K562 (cell line): ENCODE data around the gene TSPAN18. TPM values are rescaled to one million over a fixed set of nuclear protein-coding genes. Genes with fewer than 3 reads are reported as not detected.
A peak's percentile ranks its signal among the peaks of the same experiment; 100 is the strongest.

Experiments used
- ATAC-seq: fragments of 200-7000 bp; cut with Tn5 transposase; 3 replicates; pipeline ENCODE4 v1.9.1; 2020; ENCODE audit warnings: moderate library complexity
- BruUV-seq: library from RNA; stranded (reverse); fragments of 400-500 nt; replicated peaks from 2 replicates; lab custom pipeline; 2021; lab: Mats Ljungman, UMichigan
- CTCF ChIA-PET: fragments of 300-600 bp; formaldehyde crosslinking; extraction: SDS; loops from one replicate; lab custom pipeline; 2021; ENCODE audit warnings: low intra/inter-chr PET ratio; lab: Yijun Ruan, JAX
- POLR2A ChIA-PET: fragments of 300-600, 350-650 bp; sonication (Branson Sonifier 250); formaldehyde crosslinking; extraction: SDS; loops from one replicate; lab custom pipeline; 2021; ENCODE audit warnings: antibody characterized with exemption, inconsistent platforms; lab: Yijun Ruan, JAX
- DNase-seq, 4 experiments: peaks; one replicate each; pipeline versions ENCODE4 v3.0.0 to v3.0.0-alpha.2; 2011 to 2018; ENCODE audit warnings: low spot score in 3 of 4, mixed read lengths in 3 of 4; ENCODE audit errors: extremely low read depth in 1 of 4
- FAIRE-seq: peaks from 2 replicates; lab custom pipeline; 2011; peaks lifted over from hg19 to GRCh38; lab: Jason Lieb, UNC
- H2AFZ ChIP-seq: 2 replicates; pipeline ENCODE4 v1.6.0; 2011; ENCODE audit warnings: low read depth, low read length, control low read depth, inconsistent platforms
- H3K27ac ChIP-seq: fragments of 200-600 bp; 3 replicates; pipeline ENCODE4 v1.8.0; 2011; ENCODE audit warnings: low read depth, mild to moderate bottlenecking, control low read depth, inconsistent platforms, low read length, moderate library complexity, mixed read lengths; ENCODE audit errors: extremely low read depth
- H3K27me3 ChIP-seq, 2 experiments: fragments of 300-600 bp in 1 of 2; 2 replicates in 1 of 2; 3 replicates in 1 of 2; pipeline versions ENCODE4 v1.6.0 to v1.8.0; 2011; ENCODE audit warnings: inconsistent platforms in 2 of 2, low read length in 2 of 2, mild to moderate bottlenecking in 1 of 2, mixed read lengths in 1 of 2, moderate library complexity in 1 of 2; ENCODE audit not compliant: control insufficient read depth in 2 of 2, insufficient read depth in 2 of 2
- H3K36me3 ChIP-seq: fragments of 300-600 bp; 3 replicates; pipeline ENCODE4 v1.8.0; 2011; ENCODE audit warnings: mild to moderate bottlenecking, low read length, inconsistent platforms; ENCODE audit not compliant: control insufficient read depth, insufficient read depth
- H3K4me1 ChIP-seq, 2 experiments: fragments of 200-600 bp in 1 of 2; replicated peaks in 1 of 2; 2 replicates in 1 of 2; 3 replicates in 1 of 2; pipeline versions ENCODE4 v1.5.1 to v1.8.0; 2011; ENCODE audit warnings: inconsistent platforms in 2 of 2, low read length in 2 of 2, mild to moderate bottlenecking in 1 of 2, mixed read lengths in 1 of 2, moderate library complexity in 1 of 2; ENCODE audit not compliant: control insufficient read depth in 2 of 2, insufficient read depth in 2 of 2
- H3K4me2 ChIP-seq: 2 replicates; pipeline ENCODE4 v1.6.1; 2011; ENCODE audit warnings: low read length, control low read depth, inconsistent platforms, mixed read lengths; ENCODE audit not compliant: insufficient read depth
- H3K4me3 ChIP-seq: fragments of 200-600 bp; sonication (generic), shearing (Covaris generic); 2 replicates; pipeline ENCODE4 v1.5.1; 2016; ENCODE audit warnings: control low read depth, inconsistent platforms
- H3K79me2 ChIP-seq: fragments of 200-600 bp; 3 replicates; pipeline ENCODE4 v1.8.0; 2011; ENCODE audit warnings: low read length, inconsistent platforms; ENCODE audit not compliant: control insufficient read depth, insufficient read depth
- H3K9ac ChIP-seq, 2 experiments: 2 replicates each; pipeline versions ENCODE4 v1.6.0 to v1.6.1; 2011; ENCODE audit warnings: low read depth in 2 of 2, low read length in 2 of 2, control low read depth in 1 of 2, inconsistent platforms in 1 of 2, mild to moderate bottlenecking in 1 of 2, mixed read lengths in 1 of 2; ENCODE audit not compliant: insufficient read depth in 1 of 2
- H3K9me1 ChIP-seq: one replicate; pipeline ENCODE4 v1.6.0; 2011; ENCODE audit warnings: inconsistent platforms, mild to moderate bottlenecking, low read length, moderate library complexity; ENCODE audit not compliant: control insufficient read depth, insufficient read depth
- H3K9me3 ChIP-seq: replicated peaks from 2 replicates; pipeline ENCODE4 v1.5.1; 2011; ENCODE audit warnings: low read depth, low read length, inconsistent platforms; ENCODE audit not compliant: control insufficient read depth, insufficient read depth
- H4K20me1 ChIP-seq: replicated peaks from 2 replicates; pipeline ENCODE4 v1.6.1; 2011; ENCODE audit warnings: low read length, inconsistent platforms, mixed read lengths; ENCODE audit not compliant: control insufficient read depth, insufficient read depth
- CREB1 ChIP-seq, 2 experiments: sonication (generic) in 1 of 2; formaldehyde crosslinking in 1 of 2; IDR thresholded peaks; 2 replicates each; pipeline versions ENCODE4 v1.6.1 to v1.8.0; 2012 to 2022; ENCODE audit warnings: inconsistent platforms in 1 of 2, mild to moderate bottlenecking in 1 of 2, missing genetic modification reagents in 1 of 2, moderate library complexity in 1 of 2
- NFIC ChIP-seq: fragments of 450-650 bp; IDR thresholded peaks from 2 replicates; pipeline ENCODE4 v1.6.1; 2017; ENCODE audit warnings: mild to moderate bottlenecking, inconsistent platforms
- PML ChIP-seq: IDR thresholded peaks from 2 replicates; pipeline ENCODE4 v1.6.1; 2012; ENCODE audit warnings: low read length, inconsistent platforms
- SPI1 ChIP-seq: IDR thresholded peaks from 2 replicates; pipeline ENCODE4 v1.6.1; 2011; ENCODE audit warnings: low read depth, low read length, control low read depth, borderline replicate concordance
- ZBTB26 ChIP-seq: fragments of 450-650 bp; formaldehyde crosslinking; IDR thresholded peaks from 2 replicates; pipeline ENCODE4 v1.4.0; 2022; ENCODE audit warnings: missing genetic modification characterization
- ZC3H4 ChIP-seq: sonication (generic); formaldehyde crosslinking; IDR thresholded peaks from 2 replicates; pipeline ENCODE4 v1.9.0; 2021; ENCODE audit warnings: missing genetic modification reagents, borderline replicate concordance
- ZNF133 ChIP-seq: fragments of 250-450 bp; sonication (Bioruptor Pico); IDR thresholded peaks from 2 replicates; pipeline ENCODE4 v1.4.0; 2020; ENCODE audit warnings: mild to moderate bottlenecking
- ZNF668 ChIP-seq: fragments of 250-450 bp; sonication (Bioruptor Pico); IDR thresholded peaks from 2 replicates; pipeline ENCODE4 v1.8.0; 2022; ENCODE audit warnings: mild to moderate bottlenecking, inconsistent platforms
- WGBS: fragments of 100-300 bp; shearing (Covaris generic); methylation state at CpG from one replicate; pipeline ENCODE4 v1.1.6; 2016; ENCODE audit warnings: low coverage, mixed read lengths; ENCODE audit not compliant: insufficient coverage; ENCODE audit errors: missing lambda C conversion rate; 5-methylcytosine and 5-hydroxymethylcytosine counted together
- in situ Hi-C: fragments of 300-500 bp; cut with MboI; formaldehyde crosslinking; loops from 4 replicates; pipeline ENCODE4 v1.15.0; 2018; ENCODE audit warnings: inconsistent platforms, mixed read lengths
- intact Hi-C: fragments of 100-400 bp; cut with micrococcal nuclease; formaldehyde crosslinking; loops from 2 replicates; pipeline ENCODE4 v1.14.2; 2022
- polyA plus RNA-seq, 8 experiments: library from polyadenylated mRNA; depleted of rRNA in 4 of 8; stranded (reverse) in 5 of 8; unstranded in 3 of 8; fragments of >200 nt; fragmentation: Nextera tagmentation in 2 of 8; fragmentation: Illumina TruSeq in 1 of 8; extraction: Ambion mirVana in 2 of 8; extraction: Trizol in 1 of 8; gene quantifications; 2 replicates each; pipeline versions ENCODE4 v1.2.1 to v1.2.3, GENCODE V29; 2011 to 2014; ENCODE audit warnings: inconsistent platforms in 1 of 8, missing spikeins in 1 of 8
- total RNA-seq, 7 experiments: library from RNA; depleted of rRNA in 6 of 7; stranded (reverse); fragments of >200 nt in 6 of 7; fragmentation: Illumina TruSeq in 2 of 7; extraction: Trizol in 2 of 7; gene quantifications; 2 replicates each; pipeline versions ENCODE4 v1.2.1 to v1.2.3, GENCODE V29; 2011 to 2021; ENCODE audit warnings: low replicate concordance in 1 of 7

The TSPAN18 gene
- total and polyA plus RNA-seq, 9 of the 15 experiments (the other 6 are each of a cell fraction or from before 2014, with no cell fraction given) = 0.17 to 0.35 (median 0.22) TPM; not detected in 4

DNA sequence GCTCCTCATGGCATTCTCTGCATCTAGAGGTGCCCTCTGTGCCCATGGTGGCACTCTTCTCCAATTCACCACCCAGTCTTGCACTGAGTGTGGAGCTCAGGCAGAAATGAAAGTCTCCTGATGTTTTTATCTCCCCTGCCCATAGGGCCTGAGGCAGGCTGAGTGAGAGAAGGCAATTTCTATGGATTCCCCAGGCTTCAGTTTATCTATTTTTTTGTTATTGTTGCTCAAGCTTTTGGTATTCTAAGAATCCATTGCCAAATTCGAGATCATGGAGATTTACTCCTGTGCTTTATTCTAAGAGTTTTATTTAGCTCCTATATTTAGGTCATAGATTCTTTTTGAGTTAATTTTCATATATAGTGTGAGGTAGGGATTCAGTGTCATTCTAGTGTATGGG, 40.7 kb downstream of the TSPAN18 start (continued):
- no peak for TF ChIP-seq ZBTB26 (CRISPR knock-in tag)
- TF ChIP-seq CREB1 (IDR thresholded peaks at IDR 0.05) = no peak
- no peak for TF ChIP-seq CREB1 (CRISPR knock-in tag; IDR thresholded peaks at IDR 0.05)

DNA sequence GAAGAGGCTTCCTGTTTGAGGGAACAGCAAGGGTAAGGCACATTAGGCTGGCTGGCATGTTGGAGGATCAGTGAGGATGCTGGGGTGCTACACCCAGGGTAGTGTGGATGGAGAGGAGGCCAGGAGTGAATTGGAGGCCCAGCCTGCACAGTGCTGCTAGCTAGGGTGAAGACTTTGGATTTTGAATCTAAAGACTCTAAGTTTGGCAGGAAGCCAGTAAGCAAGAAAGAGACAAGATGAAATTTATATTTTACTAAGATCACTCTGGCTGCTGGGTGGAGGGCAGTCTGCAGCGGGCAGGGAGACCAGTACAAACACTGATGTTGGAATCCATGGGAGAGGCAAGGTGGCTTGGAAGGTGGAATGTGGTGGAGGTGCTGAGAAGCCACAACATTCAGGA, 43.6 kb downstream of the TSPAN18 start:
- in situ Hi-C loops (no loop called here), intact Hi-C loops (no loop called here)
- ChIA-PET CTCF (interaction anchor here (0.6 kb wide), 1 partner anchor 591 kb away, joined by 6 read pairs; no protein-coding TSS in a partner anchor), POLR2A (no interaction called here)
- no peaks in the 10 kb centered on the region for H3K9me3 ChIP-seq
- H3K4me3 ChIP-seq = no peak overlapping the region
- no peaks in the 10 kb centered on the region for H3K79me2 ChIP-seq
- H4K20me1 ChIP-seq = peaks cover 5% of the 10 kb centered on the region; the same call in 1 of the 2 replicates
- no peak overlapping the region; the same call in 1 of the 2 replicates for H3K4me2 ChIP-seq
- BruUV-seq = no TSS peak
- no peak overlapping the region for H3K9ac ChIP-seq
- no peak for FAIRE-seq
- H3K4me1 ChIP-seq = peaks cover 0 to 17% of the 10 kb centered on the region in 2 experiments; a peak in 3 of 5 replicates
- H3K36me3 ChIP-seq = no peaks in the 10 kb centered on the region
- H3K27me3 ChIP-seq = peaks cover 4 to 14% of the 10 kb centered on the region in 2 experiments; a peak in 3 of 5 replicates
- ATAC-seq = no peak
- no peak overlapping the region for H3K27ac ChIP-seq
- H3K9me1 ChIP-seq = no peaks in the 10 kb centered on the region
- no peak for DNase-seq
- no peak for TF ChIP-seq ZC3H4 (CRISPR knock-in tag)
- TF ChIP-seq SPI1 = 0 out of 2 replicates have a peak, but pooled peaks have one; percentile 27
- no peak for TF ChIP-seq PML
- TF ChIP-seq ZNF133 (CRISPR knock-in tag) = no peak
- peak; percentile 79 for TF ChIP-seq NFIC
- no peak for TF ChIP-seq ZNF668 (CRISPR knock-in tag)
- no peak overlapping the region for H2AFZ ChIP-seq
- 32% methylated on average over 1 of the region's 1 CpG for WGBS
